Muscle layer of duodenum (tissue), 2 donors: Measurements from ENCODE around the gene ITGBL1.

Experiments used
- H3K27ac ChIP-seq: one replicate; pipeline ENCODE4 v1.7.0; 2013; ENCODE audit warnings: mild to moderate bottlenecking, low read length
- H3K27me3 ChIP-seq: one replicate; pipeline ENCODE4 v1.7.0; 2013; ENCODE audit warnings: low read depth, mild to moderate bottlenecking, control low read depth, low read length
- H3K36me3 ChIP-seq, 2 donors: one replicate each; pipeline ENCODE4 v1.7.0; 2013; ENCODE audit warnings: low read length in 2 of 2, control low read depth in 1 of 2, mild to moderate bottlenecking in 1 of 2; ENCODE audit not compliant: insufficient read depth in 2 of 2, control insufficient read depth in 1 of 2
- H3K4me1 ChIP-seq, 2 donors: one replicate each; pipeline ENCODE4 v1.7.0; 2013; ENCODE audit warnings: low read length in 2 of 2, mild to moderate bottlenecking in 2 of 2, control low read depth in 1 of 2, moderate library complexity in 1 of 2; ENCODE audit not compliant: insufficient read depth in 2 of 2, control insufficient read depth in 1 of 2
- H3K4me3 ChIP-seq, 2 donors: one replicate each; pipeline ENCODE4 v1.7.0; 2013; ENCODE audit warnings: low read length in 2 of 2, low read depth in 1 of 2, mild to moderate bottlenecking in 1 of 2
- H3K9me3 ChIP-seq, 2 donors: one replicate each; pipeline ENCODE4 v1.7.0; 2013; ENCODE audit warnings: low read length in 2 of 2, control low read depth in 1 of 2, mild to moderate bottlenecking in 1 of 2; ENCODE audit not compliant: control insufficient read depth in 1 of 2
- donor health status: healthy.

Gene ITGBL1

DNA sequence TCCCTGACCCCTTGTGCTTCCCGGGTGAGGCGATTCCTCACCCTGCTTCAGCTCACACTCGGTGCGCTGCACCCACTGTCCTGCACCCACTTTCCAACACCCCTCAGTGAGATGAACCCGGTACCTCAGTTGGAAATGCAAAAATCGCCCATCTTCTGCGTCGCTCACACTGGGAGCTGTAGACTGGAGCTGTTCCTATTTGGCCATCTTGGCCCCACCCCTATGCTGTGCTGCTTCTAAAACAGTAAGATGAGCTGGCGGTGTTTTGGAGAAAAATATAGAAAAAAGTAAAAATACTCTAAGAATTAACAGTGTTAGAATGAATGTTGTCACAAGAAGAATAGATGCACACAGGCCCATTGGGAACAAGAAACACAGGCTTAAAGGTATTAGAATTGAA is 92.5 kb downstream of the ITGBL1 start:
- H3K4me3 ChIP-seq, result no peak overlapping the region
- H3K27me3 ChIP-seq, result no peaks in the 10 kb centered on the region
- H3K27ac ChIP-seq, result no peak overlapping the region
- no peaks in the 10 kb centered on the region for H3K36me3 ChIP-seq
- no peaks in the 10 kb centered on the region for H3K4me1 ChIP-seq
- no peaks in the 10 kb centered on the region for H3K9me3 ChIP-seq

DNA sequence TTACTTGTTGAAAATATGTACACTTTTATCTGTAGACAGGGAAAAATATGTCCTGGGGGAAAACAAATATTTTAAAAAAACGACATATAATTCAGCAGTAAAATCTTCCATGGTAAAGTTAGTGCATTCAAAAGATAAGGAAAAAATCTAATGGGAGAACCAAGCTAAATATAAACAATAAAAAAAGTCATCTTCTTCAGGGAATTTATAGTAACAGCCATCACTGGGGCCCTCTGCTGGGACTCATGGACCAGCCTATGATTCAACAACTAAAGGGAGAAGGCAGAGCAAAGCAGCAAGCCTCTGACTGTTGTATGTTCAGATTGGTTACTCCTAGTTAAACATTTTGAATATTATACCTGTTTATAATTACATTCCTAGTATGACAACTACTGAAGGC is 93.0 kb downstream of the ITGBL1 start:
- Histone ChIP-seq H3K27ac (no peak overlapping the region), H3K27me3 (no peaks in the 10 kb centered on the region), H3K4me1 (no peaks in the 10 kb centered on the region), H3K9me3 (no peaks in the 10 kb centered on the region), H3K4me3 (no peak overlapping the region), H3K36me3 (no peaks in the 10 kb centered on the region)

DNA sequence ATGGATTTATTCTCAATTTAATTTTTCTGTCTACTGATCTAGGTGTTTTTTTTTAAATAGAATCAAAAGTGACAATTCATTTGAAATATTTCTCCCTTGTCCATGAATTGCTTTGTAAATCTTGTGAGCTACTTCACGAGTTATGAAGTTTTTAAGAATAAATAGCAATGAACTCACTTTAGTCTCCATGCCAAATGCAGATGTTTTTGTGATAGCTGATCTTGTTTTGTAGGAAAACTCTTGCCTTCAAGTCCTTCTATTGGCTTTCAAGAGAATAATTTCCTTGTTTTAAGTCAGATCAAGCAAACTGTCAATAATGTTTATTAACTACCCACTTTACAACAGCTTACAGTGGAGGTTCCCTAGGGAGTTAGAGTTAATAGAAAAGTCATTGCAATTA is 99.8 kb downstream of the ITGBL1 start:
- Histone ChIP-seq H3K27me3 (no peaks in the 10 kb centered on the region), H3K4me1 (no peaks in the 10 kb centered on the region), H3K9me3 (no peaks in the 10 kb centered on the region), H3K4me3 (no peak overlapping the region), H3K27ac (no peak overlapping the region), H3K36me3 (no peaks in the 10 kb centered on the region)

DNA sequence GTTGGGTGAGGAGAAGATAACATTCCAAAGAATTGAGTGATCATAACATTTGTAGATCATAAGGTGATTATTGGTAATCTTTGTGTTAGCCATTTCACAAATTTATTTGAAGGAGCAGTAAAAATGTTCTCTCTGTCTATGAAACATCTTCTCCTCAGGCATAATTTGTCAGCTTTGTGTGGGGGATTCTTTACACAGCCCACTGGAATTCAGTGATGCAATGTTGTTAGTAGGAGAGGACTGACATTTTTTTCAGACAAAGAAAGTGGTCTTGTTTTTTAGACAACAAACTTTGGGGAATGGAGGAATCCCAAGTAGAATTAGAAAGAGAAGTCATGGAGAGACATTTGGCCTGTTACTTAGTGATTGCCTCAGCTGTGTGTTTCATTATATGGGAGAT is 100.3 kb downstream of the ITGBL1 start:
- Histone ChIP-seq H3K9me3 (no peaks in the 10 kb centered on the region), H3K36me3 (no peaks in the 10 kb centered on the region), H3K4me1 (no peaks in the 10 kb centered on the region), H3K27me3 (no peaks in the 10 kb centered on the region), H3K4me3 (no peak overlapping the region), H3K27ac (no peak overlapping the region)

DNA sequence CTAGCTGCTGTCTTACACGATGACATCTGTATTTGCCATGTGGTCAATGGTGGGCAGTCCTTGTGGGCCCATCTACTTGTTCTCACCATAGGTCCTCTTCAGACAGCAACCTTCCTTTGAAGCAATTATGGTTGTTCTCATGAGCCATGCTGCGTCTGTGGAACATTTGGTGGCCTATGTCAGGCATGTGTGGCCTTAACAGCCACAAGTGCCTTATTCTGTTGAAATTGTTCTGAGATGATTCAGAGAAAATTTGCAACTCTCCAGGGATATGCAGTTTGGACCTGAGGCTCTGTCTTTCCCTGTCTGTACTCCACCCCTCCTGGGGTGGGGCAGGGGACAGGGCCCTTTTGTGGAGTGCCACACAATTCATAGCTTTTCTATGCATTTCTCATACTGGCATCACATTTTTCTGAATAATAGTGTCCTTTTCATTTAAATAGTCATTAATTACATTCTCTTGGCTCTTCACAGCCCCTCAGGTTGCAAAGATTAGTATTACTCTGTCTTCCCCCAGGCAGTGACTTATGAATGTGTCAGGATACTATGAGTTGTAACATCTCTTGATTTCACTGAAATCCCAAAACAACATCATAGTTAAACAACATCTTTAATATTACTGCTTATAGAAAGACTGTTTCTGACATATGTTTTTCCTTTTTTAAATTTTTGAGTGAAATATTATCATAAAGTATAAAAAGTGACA is 102.1 kb downstream of the ITGBL1 start:
- Histone ChIP-seq H3K36me3 (no peaks in the 10 kb centered on the region), H3K4me3 (no peak overlapping the region), H3K27me3 (no peaks in the 10 kb centered on the region), H3K4me1 (no peaks in the 10 kb centered on the region), H3K27ac (no peak overlapping the region), H3K9me3 (no peaks in the 10 kb centered on the region)

GRCh38 chr13:101555610-101556009 is 103.1 kb downstream of the ITGBL1 start:
- H3K9me3 ChIP-seq, result no peaks in the 10 kb centered on the region
- no peaks in the 10 kb centered on the region for H3K4me1 ChIP-seq
- no peaks in the 10 kb centered on the region for H3K36me3 ChIP-seq
- no peak overlapping the region for H3K27ac ChIP-seq
- H3K4me3 ChIP-seq, result no peak overlapping the region
- H3K27me3 ChIP-seq, result no peaks in the 10 kb centered on the region

DNA sequence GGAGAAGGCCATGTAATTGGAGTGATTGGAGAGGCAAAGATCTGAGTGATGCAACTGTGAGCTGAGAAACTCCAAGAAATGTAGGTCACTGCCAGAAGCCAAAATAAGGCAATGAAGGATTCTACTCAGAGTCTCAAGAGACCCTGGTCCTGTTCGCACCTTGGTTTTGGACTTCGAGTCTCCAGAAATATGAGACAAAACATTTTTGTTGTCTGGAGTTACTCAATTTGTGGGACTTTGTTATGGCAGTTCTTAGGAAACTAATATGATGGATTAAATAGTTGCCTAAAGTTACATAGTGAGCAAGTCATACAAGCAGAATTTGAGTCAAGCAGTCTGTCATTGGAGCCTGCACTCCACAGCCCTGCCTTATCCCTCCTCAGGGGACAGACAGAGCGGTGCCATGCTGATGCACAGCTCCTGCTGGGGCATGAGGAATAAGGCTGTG is 104.2 kb downstream of the ITGBL1 start:
- H3K27ac ChIP-seq, result no peak overlapping the region
- no peaks in the 10 kb centered on the region for H3K36me3 ChIP-seq
- no peak overlapping the region for H3K4me3 ChIP-seq
- no peaks in the 10 kb centered on the region for H3K9me3 ChIP-seq
- H3K27me3 ChIP-seq, result no peaks in the 10 kb centered on the region
- H3K4me1 ChIP-seq, result no peaks in the 10 kb centered on the region

- no peak overlapping the region for H3K27ac ChIP-seq
- H3K4me3 ChIP-seq, result no peak overlapping the region
- no peaks in the 10 kb centered on the region for H3K27me3 ChIP-seq
- H3K9me3 ChIP-seq, result no peaks in the 10 kb centered on the region
- H3K4me1 ChIP-seq, result no peaks in the 10 kb centered on the region
- no peaks in the 10 kb centered on the region for H3K36me3 ChIP-seq
Observed at GRCh38 chr13:101565317-101565716, 112.8 kb downstream of the ITGBL1 start.

DNA sequence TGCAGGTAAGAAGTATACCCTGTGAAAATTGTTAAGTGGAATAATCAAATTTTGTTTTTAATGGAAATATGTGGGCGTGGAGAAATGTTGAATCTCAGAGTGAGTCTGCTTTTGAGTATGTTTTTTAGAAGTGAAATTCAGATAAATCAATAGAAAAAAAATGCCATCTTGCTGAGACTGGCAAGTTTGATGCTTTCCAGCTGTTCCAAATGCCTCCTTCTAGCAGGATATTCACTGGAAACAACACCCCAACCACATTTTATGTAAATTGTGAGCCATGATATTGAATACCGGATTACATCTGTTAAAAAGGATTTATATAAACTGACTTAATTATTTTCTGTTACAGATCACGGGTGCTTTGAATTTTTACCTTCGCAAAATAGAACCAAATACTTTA is 115.4 kb downstream of the ITGBL1 start:
- Histone ChIP-seq H3K9me3 (no peaks in the 10 kb centered on the region), H3K4me3 (no peak overlapping the region), H3K27me3 (no peaks in the 10 kb centered on the region), H3K4me1 (no peaks in the 10 kb centered on the region), H3K27ac (no peak overlapping the region), H3K36me3 (no peaks in the 10 kb centered on the region)

GRCh38 chr13:101569807-101570206 is 117.3 kb downstream of the ITGBL1 start:
- H3K9me3 ChIP-seq, result no peaks in the 10 kb centered on the region
- no peak overlapping the region for H3K4me3 ChIP-seq
- no peaks in the 10 kb centered on the region for H3K4me1 ChIP-seq
- no peak overlapping the region for H3K27ac ChIP-seq
- no peaks in the 10 kb centered on the region for H3K36me3 ChIP-seq
- H3K27me3 ChIP-seq, result no peaks in the 10 kb centered on the region

DNA sequence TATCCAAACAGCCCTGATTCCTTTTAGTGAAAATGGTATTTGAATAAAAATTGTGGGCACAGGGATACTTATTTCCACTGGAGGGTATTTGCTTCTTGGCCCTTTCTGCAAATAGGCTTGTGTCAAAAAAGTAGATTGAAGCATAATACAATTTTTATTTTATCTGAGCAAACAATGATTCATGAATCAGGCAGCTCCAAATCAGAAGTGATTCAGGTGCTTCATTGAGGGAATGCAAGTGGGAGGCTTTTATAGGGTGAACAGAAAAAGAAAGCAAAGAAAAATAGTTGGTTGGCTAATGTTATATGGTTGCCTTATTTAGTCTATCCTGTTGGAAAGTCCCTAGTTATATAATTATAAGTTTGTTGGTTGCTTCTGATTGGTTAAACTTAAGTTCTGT is 117.9 kb downstream of the ITGBL1 start:
- Histone ChIP-seq H3K9me3 (no peaks in the 10 kb centered on the region), H3K36me3 (no peaks in the 10 kb centered on the region), H3K27me3 (no peaks in the 10 kb centered on the region), H3K4me1 (no peaks in the 10 kb centered on the region), H3K4me3 (no peak overlapping the region), H3K27ac (no peak overlapping the region)

DNA sequence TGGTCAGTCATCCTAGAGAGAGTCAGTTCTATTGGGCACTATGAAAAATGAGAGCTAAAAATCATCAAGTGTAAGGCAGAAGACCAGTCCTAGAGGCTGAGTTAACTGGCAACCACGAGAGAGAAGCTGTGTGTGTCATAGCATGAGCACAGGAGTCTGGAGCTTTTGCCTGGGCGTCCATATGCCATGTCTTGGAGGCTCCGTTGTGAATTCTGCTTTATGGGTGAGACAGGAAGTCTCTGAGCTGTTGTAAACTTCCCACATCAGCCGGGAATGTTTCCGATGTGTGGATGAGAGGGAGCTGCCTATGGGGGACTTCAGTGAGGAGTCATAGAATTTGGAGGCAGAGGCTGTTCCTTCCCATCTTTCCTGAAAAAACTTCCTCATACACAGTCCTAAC is 120.0 kb downstream of the ITGBL1 start:
- H3K36me3 ChIP-seq, result no peaks in the 10 kb centered on the region
- no peaks in the 10 kb centered on the region for H3K9me3 ChIP-seq
- no peaks in the 10 kb centered on the region for H3K4me1 ChIP-seq
- no peak overlapping the region for H3K27ac ChIP-seq
- no peaks in the 10 kb centered on the region for H3K27me3 ChIP-seq
- H3K4me3 ChIP-seq, result no peak overlapping the region
